Calu3 (cell line): ENCODE results near the gene PDCL3. TPM values are rescaled to one million over a fixed set of nuclear protein-coding genes. Genes with fewer than 3 reads are reported as not detected.
A peak's percentile ranks its signal among the peaks of the same experiment; 100 is the strongest.

Experiments used
- BruUV-seq: library from RNA; stranded (reverse); fragments of 400-500 nt; replicated peaks from 2 replicates; lab custom pipeline; 2021; lab: Mats Ljungman, UMichigan
- CTCF ChIA-PET: fragments of 300-600 bp; sonication (Branson Sonifier 250); formaldehyde crosslinking; loops from one replicate; lab custom pipeline; 2022; ENCODE audit warnings: antibody characterized with exemption; lab: Charles Lee
- DNase-seq: peaks from one replicate; pipeline ENCODE4 v3.0.0; 2022
- H3K27ac Mint-ChIP-seq: one replicate; pipeline ENCODE4 v1.8.0; 2022; ENCODE audit warnings: mixed read lengths; ENCODE audit not compliant: unreplicated experiment
- H3K27me3 Mint-ChIP-seq: one replicate; pipeline ENCODE4 v1.8.0; 2022; ENCODE audit warnings: mixed read lengths; ENCODE audit not compliant: unreplicated experiment
- H3K36me3 Mint-ChIP-seq: one replicate; pipeline ENCODE4 v1.8.0; 2022; ENCODE audit warnings: mild to moderate bottlenecking, moderate library complexity, mixed read lengths; ENCODE audit not compliant: insufficient read depth, unreplicated experiment
- H3K4me1 Mint-ChIP-seq: one replicate; pipeline ENCODE4 v1.8.0; 2022; ENCODE audit warnings: mild to moderate bottlenecking, low read depth, mixed read lengths; ENCODE audit not compliant: unreplicated experiment
- H3K4me3 Mint-ChIP-seq: one replicate; pipeline ENCODE4 v1.8.0; 2022; ENCODE audit warnings: mild to moderate bottlenecking, low read depth, moderate library complexity, mixed read lengths; ENCODE audit not compliant: unreplicated experiment
- H3K9me3 Mint-ChIP-seq: one replicate; pipeline ENCODE4 v1.8.0; 2022; ENCODE audit warnings: low read depth, mixed read lengths; ENCODE audit not compliant: unreplicated experiment
- intact Hi-C: fragments of 100-400 bp; cut with micrococcal nuclease; formaldehyde crosslinking; loops from one replicate; pipeline ENCODE4 v1.10.0; 2022; ENCODE audit not compliant: unreplicated experiment
- total RNA-seq: library from RNA; stranded (reverse); gene quantifications from 2 replicates; pipeline ENCODE4 v1.2.3, GENCODE V29; 2022
- TF ChIP-seq, protein P1 (sequence below): fragments of 200-600 bp; IDR thresholded peaks from one replicate; pipeline ENCODE4 v1.8.0; 2022; ENCODE audit warnings: antibody characterized with exemption; ENCODE audit not compliant: unreplicated experiment

The PDCL3 gene
- total RNA-seq, 1 experiment from 2014 or later, result 23.0 TPM

DNA sequence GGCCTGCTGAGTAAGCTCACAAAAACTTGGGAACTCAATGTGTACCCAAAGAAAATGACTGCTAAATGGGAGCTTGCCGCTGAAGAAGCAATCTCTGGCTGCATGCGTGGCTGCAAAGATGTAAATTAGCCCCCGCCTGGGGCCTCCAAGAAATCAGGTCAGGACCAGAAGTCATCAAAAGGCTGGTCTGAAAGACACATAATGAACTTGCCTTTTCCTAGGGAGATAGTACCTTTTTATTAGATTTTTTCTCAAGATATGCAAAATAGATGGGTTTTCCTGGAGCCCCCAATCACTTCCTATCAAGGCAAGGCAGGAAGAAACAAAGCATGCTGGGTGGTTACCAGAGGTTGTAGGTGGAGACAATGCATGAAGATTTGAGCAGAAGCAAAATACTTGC, 38.9 kb downstream of the PDCL3 start:
- Mint-ChIP-seq H3K27ac (no peak overlapping the region), H3K36me3 (no peaks in the 10 kb centered on the region), H3K9me3 (no peaks in the 10 kb centered on the region), H3K4me1 (peaks cover 1% of the 10 kb centered on the region), H3K27me3 (no peaks in the 10 kb centered on the region), H3K4me3 (no peak overlapping the region)
- TF ChIP-seq, protein P1, sequence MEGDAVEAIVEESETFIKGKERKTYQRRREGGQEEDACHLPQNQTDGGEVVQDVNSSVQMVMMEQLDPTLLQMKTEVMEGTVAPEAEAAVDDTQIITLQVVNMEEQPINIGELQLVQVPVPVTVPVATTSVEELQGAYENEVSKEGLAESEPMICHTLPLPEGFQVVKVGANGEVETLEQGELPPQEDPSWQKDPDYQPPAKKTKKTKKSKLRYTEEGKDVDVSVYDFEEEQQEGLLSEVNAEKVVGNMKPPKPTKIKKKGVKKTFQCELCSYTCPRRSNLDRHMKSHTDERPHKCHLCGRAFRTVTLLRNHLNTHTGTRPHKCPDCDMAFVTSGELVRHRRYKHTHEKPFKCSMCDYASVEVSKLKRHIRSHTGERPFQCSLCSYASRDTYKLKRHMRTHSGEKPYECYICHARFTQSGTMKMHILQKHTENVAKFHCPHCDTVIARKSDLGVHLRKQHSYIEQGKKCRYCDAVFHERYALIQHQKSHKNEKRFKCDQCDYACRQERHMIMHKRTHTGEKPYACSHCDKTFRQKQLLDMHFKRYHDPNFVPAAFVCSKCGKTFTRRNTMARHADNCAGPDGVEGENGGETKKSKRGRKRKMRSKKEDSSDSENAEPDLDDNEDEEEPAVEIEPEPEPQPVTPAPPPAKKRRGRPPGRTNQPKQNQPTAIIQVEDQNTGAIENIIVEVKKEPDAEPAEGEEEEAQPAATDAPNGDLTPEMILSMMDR, result no peak
- CTCF ChIA-PET, result no interaction called here
- intact Hi-C loops, result no loop called here
- DNase-seq, result no peak
- BruUV-seq, result no TSS peak

GRCh38 chr2:100603414-100603813, 40.6 kb downstream of the PDCL3 start:
- peaks cover 8% of the 10 kb centered on the region for H3K4me1 Mint-ChIP-seq
- no peaks in the 10 kb centered on the region for H3K9me3 Mint-ChIP-seq
- TF ChIP-seq, protein P1, result no peak
- H3K4me3 Mint-ChIP-seq, result no peak overlapping the region
- DNase-seq, result no peak
- H3K27ac Mint-ChIP-seq, result no peak overlapping the region
- intact Hi-C loops, result no loop called here
- CTCF ChIA-PET, result interaction anchor here (0.7 to 1.4 kb wide), 2 partner anchors 9 to 220 kb away, joined by 4 to 5 read pairs; no protein-coding TSS in a partner anchor
- H3K27me3 Mint-ChIP-seq, result no peaks in the 10 kb centered on the region
- H3K36me3 Mint-ChIP-seq, result no peaks in the 10 kb centered on the region
- BruUV-seq, result no TSS peak

GRCh38 chr2:100603948-100604633, 41.3 kb downstream of the PDCL3 start:
- Mint-ChIP-seq H3K36me3 (no peaks in the 10 kb centered on the region), H3K4me1 (peaks cover 8% of the 10 kb centered on the region), H3K9me3 (no peaks in the 10 kb centered on the region), H3K27ac (no peak overlapping the region), H3K4me3 (no peak overlapping the region), H3K27me3 (no peaks in the 10 kb centered on the region)
- BruUV-seq, result no TSS peak
- no peak for DNase-seq
- TF ChIP-seq, protein P1, result no peak
- CTCF ChIA-PET, result interaction anchor here (0.7 to 1.4 kb wide), 2 partner anchors 9 to 219 kb away, joined by 4 to 5 read pairs; no protein-coding TSS in a partner anchor
- intact Hi-C loops, result no loop called here

- Mint-ChIP-seq H3K36me3 (no peaks in the 10 kb centered on the region), H3K4me1 (peaks cover 8% of the 10 kb centered on the region), H3K9me3 (no peaks in the 10 kb centered on the region), H3K27ac (no peak overlapping the region), H3K27me3 (no peaks in the 10 kb centered on the region), H3K4me3 (peak overlapping the region; percentile 24)
- BruUV-seq, result no TSS peak
- intact Hi-C loops, result loop anchor here (1.0 kb wide), 1 partner anchor 378 kb away; no protein-coding TSS in a partner anchor
- CTCF ChIA-PET, result interaction anchor here (0.6 to 1.0 kb wide), 4 partner anchors 184 to 453 kb away, joined by 3 read pairs; no protein-coding TSS in a partner anchor
- DNase-seq, result no peak
- TF ChIP-seq, protein P1, result no peak
Measured at GRCh38 chr2:100606332-100606725, 43.5 kb downstream of the PDCL3 start.
